ENCODE results near the gene POLA2.

Gene POLA2

GRCh38 chr11:65334696-65335295, 73.0 kb downstream of the POLA2 start:
- no peak for DNase-seq (ENCODE audit: low spot score)

DNA sequence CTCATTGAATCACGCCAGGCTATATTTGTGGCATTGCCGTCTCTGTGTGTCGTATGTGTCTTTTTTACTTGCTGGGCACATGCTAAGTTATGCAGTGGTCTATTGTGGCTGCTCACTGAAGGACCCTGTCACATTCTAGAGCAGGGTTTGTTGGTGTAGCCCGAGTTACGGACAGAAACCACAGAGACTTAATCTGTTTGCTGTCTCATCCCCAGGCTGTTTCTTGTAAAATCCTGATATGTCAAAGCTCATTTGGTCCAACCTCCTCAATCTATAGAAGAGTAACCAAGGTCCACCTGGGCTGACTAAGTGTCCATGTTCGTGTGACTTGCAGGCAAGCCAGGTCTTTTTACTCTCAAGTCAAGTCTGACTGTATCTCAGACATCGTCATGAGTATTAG, 76.9 kb downstream of the POLA2 start:
- DNase-seq (ENCODE audit: low spot score) = no peak

GRCh38 chr11:65340226-65340625, 78.5 kb downstream of the POLA2 start:
- no peak for DNase-seq (ENCODE audit: low spot score)

GRCh38 chr11:65341856-65342255, 80.1 kb downstream of the POLA2 start:
- no peak for DNase-seq (ENCODE audit: low spot score)
